ENCODE data around the gene SSPN.

GRCh38 chr12:26264215-26264838, 69.0 kb downstream of the SSPN start:
- TF ChIP-seq CTCF (conservative IDR thresholded peaks at IDR 0.05; ENCODE audit: low read depth, low read length) = 0 out of 2 replicates have a peak, but pooled peaks have one; percentile 13
- TF ChIP-seq EZH2phosphoT487 (IDR thresholded peaks at IDR 0.05; ENCODE audit: borderline replicate concordance, low read length) = no peak
- no peak for TF ChIP-seq EZH2 (IDR thresholded peaks at IDR 0.05; ENCODE audit: low read length, unreplicated experiment)
